ENCODE measurements around the gene PSME3IP1.
A peak's percentile ranks its signal among the peaks of the same experiment; 100 is the strongest.
"Not testable (repeated sequence)": the region's sequence is repeated elsewhere in the genome, so short reads cannot be mapped to it uniquely, and the experiment has no call there.

Gene PSME3IP1

DNA sequence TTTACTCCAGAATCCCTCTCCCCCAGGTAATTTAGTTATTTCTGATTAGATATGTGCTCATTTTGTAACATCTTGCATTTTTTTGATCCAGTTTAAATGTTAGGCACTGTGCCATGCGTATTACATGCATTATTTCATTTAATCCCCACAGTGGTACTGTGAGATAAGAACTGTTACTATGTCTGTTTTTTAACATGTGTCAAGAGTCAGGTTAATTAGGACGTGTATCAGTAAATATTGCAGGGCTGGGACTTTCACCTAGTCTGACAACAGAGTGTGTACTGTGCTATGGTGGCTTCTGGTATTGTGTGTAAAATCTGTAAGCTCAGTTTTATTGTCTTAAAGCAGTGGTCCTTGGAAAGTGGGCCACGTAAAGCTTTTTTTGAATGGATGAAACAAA lies 10.9 kb upstream of the PSME3IP1 start:
- DNase-seq (ENCODE audit: low spot score), result no peak

DNA sequence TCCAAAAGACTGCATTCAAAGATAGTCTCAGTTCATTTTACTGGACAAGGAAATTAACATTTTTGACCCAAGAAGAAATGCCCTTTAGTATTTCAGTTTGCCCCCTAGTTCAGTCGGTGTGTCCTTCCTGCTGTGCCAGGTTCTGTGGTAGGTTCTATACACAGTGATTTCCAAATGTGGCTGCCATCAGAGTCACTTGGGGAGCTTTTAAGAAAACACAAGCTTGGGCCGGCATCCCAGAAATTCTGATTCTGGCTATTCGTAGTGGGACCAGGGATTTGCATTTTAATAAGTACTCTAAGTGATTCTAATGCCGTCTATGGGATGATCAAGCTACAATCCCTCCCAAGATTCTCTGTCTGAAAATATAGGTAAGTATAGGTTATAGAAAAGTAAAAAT lies 10.4 kb upstream of the PSME3IP1 start:
- no peak for DNase-seq (ENCODE audit: low spot score)

DNA sequence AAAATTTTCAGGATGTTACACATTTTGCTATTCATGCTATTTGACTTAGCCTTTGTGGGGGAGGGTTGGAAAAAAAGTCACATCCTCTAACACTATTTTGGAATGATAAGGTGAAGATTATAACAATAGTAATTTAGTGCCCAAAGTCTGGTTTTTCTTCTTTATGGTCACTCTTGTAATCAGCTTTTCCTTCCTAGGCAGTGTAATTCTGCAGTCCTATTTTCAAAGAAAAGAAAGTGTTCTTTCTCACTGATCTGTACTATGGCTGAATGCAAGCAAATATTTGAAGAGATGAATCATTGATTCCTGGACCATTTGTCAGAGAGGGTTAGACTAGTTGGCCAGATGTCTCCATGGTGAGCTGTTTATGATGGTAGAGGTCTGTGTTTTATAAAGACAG lies 8.7 kb upstream of the PSME3IP1 start:
- no peak for DNase-seq (ENCODE audit: low spot score)

DNA sequence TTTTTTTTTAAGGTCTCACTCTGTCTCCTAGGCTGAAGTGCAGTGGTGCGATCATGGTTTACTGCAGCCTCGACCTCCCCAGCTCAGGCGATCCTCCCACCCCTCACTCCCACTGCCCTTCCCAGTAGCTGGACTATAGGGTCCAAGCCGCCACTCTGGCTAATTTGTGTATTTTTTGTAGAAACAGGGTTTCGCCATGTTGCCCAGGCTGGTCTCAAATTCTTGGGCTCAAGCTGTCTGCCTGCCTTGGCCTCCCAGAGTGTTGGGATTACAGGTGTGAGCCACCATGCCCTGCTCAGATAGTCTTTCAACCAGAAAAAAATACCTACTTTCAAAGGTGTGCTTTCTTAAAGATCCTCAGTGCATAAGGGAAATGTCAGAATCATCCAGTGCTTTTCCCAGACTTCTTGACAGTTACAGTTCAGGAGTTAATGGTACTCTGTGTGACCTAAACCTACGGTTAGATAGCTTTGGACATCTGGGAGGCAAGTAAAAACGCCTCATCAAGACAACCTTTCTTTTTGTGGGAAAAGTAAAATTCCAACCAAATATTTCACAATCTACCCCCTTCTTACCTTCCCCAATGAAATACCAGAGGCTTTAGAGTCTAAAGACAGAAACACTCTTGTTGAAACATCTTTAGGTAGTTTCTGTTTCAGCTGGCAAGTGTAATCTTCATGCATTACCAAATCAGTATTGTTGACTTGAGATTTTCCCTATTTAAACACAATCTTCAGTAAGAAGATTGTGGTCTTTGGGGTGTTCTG lies 7.1 kb upstream of the PSME3IP1 start:
- DNase-seq (ENCODE audit: low spot score), result no peak

DNA sequence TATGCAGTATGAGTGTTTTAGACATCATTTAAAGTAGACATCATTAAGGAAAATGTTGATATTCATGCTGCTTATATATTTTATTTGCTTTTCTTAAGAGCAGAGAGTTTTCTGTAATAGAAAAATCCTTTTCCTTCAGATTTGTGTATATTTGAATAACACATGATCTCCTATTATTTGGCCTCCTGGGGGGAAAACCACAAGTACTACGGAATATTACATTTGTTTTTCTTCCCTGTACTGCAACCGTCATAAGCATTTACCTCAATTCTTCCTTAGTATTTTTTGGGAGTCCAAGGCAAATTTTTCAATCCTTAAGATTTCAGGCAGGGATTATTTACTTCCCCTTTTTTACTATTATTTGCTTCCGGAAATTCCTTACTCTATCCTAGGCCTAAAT lies 6.3 kb upstream of the PSME3IP1 start:
- no peak for DNase-seq (ENCODE audit: low spot score)

DNA sequence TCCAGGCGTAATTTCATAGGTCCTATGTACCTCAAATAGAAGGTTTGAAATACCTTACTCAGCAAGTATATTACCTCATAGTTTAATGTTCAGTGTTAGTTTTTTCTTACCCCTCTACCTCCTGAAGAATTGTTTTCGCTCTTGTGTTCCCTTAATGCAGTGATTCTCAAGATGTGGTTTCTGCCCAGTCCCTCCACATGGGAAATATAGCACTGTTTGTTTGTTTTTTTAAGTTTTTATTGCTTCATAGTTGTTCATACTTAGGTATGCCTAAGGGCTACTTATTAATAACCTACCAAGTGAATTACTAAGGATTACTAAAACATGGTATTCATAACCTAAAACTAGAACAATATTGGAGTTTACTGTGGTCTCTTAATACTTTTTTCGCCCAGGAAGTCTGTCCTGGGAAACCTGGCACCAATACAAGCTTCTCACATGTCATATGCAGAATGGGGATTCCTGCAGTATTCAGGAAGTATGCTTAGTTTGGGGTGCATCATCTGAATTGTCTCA lies 5.3 kb upstream of the PSME3IP1 start:
- no peak for DNase-seq (ENCODE audit: low spot score)

DNA sequence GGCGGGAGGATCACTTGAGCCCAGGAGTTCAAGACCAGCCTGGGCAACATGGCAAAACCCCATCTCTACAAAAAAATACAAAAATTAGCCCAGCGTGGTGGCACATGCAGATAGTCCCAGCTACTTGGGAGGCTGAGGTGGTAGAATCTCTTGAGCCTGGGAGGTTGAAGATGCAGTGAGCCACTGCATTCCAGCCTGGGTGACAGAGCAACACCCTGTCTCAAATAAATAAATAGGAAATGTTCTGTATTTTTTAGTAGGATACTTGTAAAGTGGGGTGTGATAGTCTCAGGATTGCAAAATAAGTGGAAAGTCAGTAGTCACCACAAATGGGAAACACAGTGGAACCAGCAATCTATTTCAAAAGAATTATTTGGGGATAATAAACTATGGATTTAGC lies 4.3 kb upstream of the PSME3IP1 start:
- DNase-seq (ENCODE audit: low spot score), result no peak

DNA sequence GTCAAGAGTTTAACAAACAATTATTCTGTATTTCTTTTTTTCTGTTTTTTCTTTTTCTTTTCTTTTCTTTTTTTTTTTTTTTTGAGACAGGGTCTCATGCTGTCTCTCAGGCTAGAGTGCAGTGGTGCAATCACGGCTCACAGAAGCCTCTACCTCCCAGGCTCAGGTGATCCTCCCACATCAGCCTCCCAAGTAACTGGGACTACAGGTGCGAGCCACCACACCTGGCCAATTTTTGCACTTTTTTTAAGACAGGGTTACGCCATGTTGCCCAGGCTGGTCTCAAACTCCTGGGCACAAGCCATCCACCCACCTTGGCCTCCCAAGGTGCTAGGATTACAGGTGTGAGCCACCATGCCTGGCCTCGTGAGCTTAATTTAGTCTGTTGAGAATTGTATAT lies 3.7 kb upstream of the PSME3IP1 start:
- DNase-seq (ENCODE audit: low spot score), result not testable (repeated sequence)

DNA sequence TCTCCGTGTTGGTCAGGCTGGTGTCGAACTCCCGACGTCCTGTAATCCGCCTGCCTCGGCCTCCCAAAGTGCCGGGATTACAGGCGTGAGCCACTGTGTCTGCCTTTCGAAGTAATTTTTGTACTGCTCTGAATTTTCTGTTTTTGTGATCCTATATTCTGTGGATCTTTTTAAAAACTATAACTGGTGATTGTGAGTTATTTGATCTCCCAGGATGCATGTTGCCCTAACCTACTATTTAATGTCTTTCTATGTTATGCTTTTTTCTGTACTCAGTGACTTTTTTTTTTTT lies 2.8 kb upstream of the PSME3IP1 start:
- DNase-seq (ENCODE audit: low spot score), result no peak

DNA sequence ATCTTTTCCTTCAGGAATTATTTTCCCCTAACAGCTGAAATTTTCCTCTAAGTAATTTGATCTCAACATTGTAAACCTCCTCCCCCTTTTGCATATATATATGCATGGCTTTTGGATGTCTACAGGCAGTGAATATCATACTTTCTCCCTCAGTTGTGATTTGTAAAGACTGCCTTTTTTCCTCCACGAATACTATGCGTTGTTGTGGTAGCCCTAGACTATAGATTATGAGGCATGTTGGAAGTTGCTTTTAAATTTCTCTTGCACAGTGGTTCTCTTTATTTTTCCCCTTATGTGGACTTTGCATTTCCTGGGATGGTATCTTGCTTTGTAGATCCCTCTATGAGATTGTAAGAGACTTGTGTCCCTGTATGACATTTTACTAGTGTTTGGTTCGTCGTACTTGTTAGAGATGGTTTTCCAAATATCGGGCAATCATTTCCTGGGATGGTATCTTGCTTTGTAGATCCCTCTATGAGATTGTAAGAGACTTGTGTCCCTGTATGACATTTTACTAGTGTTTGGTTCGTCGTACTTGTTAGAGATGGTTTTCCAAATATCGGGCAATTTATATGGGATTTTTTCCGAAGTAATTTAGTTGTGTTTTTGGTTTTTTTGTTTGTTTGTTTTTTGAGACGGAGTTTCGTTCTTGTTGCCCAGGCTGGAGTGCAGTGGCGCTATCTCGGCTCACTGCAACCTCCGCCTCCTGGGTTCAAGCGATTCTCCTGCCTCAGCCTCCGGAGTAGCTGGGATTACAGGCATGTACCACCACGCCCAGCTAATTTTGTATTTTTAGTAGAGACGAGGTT lies 2.3 kb upstream of the PSME3IP1 start:
- DNase-seq (ENCODE audit: low spot score), result not testable (repeated sequence)

DNA sequence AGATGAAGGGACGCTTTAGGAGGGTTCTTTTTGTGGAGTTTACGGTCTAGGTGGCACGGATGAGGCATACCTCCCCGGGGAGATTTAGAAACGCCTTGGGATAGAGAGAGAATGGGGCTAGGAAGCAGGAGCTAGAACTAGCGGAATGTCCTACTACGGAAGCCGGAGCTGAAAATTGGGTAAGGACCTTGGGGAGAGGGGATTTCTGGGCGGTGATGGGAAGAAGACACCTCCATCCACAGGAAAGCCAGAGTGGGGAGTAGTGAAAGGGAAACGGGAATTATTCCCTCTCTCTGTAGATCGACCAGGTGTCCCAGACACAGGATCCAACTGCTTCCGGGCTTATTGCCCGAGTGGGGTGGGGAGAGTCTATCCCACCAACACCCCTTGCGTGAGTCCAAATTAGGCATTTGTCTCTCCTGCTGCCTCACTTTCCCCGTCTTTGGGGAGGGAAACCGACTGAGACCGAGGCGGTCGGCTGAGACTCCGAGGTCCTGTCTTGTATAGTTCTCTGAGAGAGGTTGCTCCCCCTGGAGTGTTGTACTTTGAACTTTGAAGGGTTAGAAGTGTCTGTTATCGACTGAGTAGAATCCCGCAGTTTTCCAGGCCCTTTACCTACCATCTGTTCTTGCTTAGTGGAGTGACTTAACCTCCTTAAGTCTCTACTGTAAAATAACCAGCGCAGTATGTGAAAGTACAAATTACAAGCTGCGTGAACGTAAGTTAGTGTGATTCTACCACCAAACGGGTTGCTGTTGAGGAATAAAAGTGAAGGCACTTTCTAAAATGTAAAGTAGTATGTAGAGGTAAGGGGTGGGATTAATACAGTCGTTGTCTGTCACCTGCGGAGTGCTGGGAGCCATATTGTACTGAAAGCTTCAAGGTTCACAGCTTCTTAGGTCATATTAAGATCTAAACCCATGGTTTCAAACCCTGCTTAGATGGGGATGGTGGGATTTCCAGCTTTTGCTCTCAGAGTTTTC lies 1.3 kb upstream of the PSME3IP1 start:
- DNase-seq (ENCODE audit: low spot score), result peak; percentile 71

DNA sequence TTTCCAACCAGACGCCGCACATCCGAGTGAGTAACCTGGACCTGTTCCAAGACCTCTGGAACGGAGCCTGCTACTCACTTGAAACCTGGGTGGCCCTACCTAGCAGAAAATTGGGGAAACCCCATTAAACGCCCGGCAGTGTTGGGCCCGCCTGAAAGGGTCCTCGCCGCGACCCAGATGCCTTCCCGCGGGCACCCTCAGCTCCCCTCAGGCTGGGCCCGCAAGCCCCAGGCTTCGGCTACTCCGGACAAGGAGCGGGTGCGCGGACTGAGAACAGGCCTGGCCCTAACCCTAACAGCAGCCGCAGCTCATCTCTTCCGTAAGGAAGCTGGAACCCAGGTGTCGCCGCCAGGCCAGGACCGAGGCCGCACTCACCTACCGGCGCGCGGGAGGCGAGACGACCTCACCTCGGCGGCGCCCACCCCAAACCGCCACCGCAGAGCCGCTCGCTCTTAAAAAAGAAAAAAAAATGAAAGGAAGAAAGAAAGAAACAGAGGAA lies 344 bp downstream of the PSME3IP1 start:
- no peak for DNase-seq (ENCODE audit: low spot score)

DNA sequence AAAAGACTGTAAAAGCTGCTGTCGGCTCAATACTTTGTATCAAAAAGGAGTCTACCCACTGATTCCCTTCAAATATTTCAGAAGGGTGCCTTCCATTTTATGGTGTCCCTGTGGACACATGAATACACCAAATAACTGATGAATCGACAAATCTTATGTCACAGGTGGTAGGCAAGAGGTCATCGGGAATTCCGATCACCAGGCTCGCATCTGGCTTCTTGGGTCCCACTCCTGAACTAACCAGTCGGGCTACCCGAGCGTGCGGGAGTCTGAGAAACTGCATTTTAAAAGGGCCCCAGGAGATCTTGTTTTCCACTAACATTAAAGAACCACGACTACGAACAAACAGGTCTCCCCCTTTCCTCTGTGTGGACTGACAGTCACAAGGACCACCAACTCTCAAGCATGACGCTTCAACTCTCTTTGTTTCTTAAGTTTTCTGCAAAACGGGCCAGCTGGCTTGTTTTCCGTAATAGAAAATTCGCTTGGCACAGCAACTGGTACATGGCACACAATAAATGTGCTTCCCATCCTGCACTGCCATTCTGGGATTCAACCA lies 873 bp downstream of the PSME3IP1 start:
- peak; percentile 23 for DNase-seq (ENCODE audit: low spot score)

DNA sequence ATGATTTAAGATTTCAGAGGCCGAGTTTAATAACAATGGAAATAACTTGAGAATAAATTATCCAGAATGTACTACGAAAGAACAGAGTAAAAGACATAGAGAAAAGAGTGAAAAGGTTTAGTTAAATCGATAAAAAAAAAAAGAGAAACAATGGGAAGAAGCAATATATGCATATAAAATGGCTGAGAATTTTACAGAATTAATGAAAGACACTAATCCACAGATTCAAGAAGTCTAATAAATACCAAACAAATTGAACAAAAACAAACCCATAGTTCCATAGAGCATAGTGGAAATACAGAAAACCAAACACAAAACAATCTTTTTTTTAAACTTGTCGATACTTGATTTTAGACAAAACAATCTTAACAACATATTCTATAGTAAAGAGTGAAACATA lies 1.7 kb downstream of the PSME3IP1 start:
- DNase-seq (ENCODE audit: low spot score), result no peak

DNA sequence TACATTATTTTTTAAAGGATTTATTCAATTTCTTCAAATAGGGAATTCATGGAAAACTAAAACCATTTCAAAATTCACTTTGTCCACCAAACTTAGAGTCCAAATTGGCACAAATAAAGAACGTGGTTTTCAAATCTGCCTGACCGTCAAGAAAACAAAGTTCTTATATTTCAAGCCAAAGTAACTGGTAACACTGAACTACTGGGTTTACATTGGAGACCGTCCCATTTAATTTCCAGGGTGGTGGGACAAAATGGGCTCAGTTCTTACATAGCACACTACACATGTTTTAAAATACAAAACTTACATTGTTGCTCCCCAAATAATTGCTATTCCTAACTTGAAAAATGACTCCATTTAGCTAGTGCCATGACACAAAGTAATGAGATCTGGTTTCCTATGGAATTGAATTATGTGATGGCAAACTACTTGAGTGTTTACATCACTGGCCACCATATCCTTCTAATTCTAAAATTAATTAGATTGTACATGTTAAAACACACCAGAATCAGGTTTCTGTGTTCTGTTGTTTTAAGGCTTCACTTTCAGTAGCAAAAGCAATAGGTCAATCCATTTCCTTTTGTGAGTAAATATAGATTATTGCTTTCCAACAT lies 6.5 kb downstream of the PSME3IP1 start:
- no peak for DNase-seq (ENCODE audit: low spot score)

DNA sequence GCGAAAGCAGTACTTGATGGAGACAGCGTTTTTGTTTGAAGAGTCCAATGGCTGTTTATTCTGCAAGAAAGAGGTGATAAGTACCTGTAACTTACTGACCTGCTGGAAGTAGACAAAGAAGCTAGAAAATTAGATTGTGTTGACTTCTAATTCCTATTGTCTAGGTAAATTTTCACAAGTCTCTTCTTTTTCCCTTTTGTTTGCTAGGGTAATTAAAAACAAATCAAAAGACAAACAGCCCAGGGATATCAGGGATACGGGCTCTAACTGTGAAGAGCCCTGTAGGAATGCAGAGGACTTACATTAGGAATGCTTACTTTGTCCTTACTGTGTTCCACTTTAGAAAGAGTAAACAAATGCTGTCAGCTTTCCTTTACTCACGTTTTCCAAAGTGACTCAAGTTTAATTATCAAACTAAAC lies 7.0 kb downstream of the PSME3IP1 start:
- no peak for DNase-seq (ENCODE audit: low spot score)

DNA sequence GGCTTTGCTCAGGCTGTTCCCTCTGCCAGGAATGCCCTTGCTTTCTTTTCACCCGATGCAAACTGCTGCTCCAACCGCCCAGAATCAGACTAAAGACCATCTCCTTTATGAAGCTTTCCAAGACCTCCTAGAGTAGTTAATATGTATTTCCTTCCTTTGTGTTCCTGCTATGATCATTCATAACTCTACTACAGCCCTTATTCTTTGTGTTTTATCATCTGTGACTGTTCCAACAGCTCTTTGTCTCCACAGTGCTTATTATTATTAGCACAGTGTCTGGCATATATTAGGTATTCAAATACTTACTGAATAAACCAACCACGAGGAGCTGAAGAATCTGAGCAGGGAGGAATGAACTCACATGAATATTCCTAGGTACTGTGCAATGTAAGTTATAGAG lies 7.6 kb downstream of the PSME3IP1 start:
- DNase-seq (ENCODE audit: low spot score), result no peak

DNA sequence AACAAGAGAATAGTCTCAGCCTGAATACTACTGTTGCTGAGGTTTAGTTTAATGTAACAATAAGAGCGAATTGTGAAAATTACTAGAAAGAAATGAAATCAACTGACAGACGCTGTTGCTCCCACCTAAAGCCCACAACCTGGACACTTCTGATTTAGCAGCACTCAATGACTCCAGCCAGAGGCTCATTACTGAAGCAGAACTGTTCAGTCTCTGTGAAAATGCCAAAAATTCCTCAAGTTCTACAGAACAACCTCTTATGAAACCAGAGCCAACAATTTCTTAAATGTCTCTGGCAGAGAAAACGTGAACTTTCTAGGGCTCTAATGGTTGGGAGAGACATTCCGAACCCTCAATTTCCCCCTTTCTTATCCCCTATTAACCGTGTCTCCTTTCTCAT lies 9.9 kb downstream of the PSME3IP1 start:
- DNase-seq (ENCODE audit: low spot score), result no peak

DNA sequence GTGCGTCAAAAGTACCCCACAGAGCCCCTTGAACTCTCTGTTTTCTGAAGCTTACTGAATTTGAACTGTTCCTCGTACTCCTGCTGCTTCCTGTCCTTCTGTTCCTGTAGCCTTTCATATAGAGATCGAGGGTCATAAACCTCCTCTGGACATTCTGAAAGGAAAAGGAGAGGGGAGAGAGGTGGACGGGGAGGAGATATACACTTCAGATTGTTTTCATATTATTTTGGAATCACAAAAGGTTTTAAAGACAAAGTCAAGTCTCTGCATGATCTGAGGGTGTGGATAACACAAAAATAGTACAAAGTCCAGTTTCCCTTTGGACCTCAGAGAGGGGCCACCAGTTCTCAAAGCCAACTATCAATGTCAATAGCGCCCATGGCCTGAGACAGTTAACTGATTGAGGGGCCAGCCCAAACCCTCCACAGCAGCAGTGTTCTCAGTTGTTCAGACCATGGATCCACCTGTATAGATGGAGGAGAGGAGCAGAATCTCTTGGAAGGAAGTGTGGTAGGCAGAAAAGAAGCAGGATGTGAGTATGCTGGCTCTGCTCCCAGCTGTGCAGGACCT lies 13.0 kb downstream of the PSME3IP1 start:
- DNase-seq (ENCODE audit: low spot score), result no peak

DNA sequence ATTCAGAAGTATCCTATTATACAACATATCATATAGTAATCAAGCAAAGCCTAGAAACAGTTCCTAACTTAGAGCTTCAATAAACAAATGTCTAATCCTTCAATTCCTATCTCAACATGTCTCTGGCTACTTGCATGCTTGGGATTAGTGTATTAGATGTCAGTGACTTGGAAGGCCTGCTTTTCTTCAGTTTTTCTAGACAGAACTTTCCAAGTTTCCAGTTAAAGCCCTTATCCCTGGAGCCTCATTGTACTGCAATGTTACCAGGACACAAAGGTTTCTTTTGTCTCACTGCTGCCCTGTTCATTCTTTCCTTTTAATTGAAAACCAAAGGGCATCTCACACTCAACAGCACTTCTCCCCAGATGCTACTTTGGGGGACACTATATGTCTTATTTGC lies 16.5 kb downstream of the PSME3IP1 start:
- no peak for DNase-seq (ENCODE audit: low spot score)

DNA sequence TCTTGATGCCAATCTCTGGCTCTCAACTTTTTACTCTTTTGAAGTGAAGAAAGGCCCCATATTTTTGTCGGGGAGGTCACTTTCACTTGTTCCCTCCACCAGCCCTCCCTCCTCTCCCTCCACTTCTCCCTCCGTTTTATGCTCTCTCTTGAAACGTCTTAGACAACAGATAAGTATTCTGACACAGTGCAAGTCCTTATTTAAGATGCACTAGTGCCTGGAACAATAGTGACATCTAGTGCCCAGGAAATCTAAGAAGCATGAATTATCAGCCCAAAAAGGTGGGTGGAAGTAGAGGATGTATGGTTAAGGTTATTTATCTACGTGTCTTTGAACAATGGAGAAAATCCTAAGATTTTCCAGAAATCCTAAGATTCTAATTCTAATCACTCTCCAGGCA lies 17.9 kb downstream of the PSME3IP1 start:
- DNase-seq (ENCODE audit: low spot score), result peak; percentile 83
